NCI-H510A (cell line): ENCODE measurements around the gene TBX4.
"Not testable (repeated sequence)": the region's sequence is repeated elsewhere in the genome, so short reads cannot be mapped to it uniquely, and the experiment has no call there.

ENCODE experiments used
- DNase-seq: peaks from one replicate; lab custom pipeline; 2025; lab: John Stamatoyannopoulos, UW

The TBX4 gene

GRCh38 chr17:61429274-61429673, 22.9 kb upstream of the TBX4 start:
- DNase-seq: no peak

GRCh38 chr17:61429831-61430230, 22.4 kb upstream of the TBX4 start:
- not testable (repeated sequence) for DNase-seq

- no peak for DNase-seq
Measured at GRCh38 chr17:61431594-61432311, 20.5 kb upstream of the TBX4 start.

- DNase-seq: no peak
Measured at GRCh38 chr17:61436273-61436672, 15.9 kb upstream of the TBX4 start.

GRCh38 chr17:61436995-61437704, 15.1 kb upstream of the TBX4 start:
- no peak for DNase-seq

- no peak for DNase-seq
Measured at GRCh38 chr17:61440697-61441096, 11.5 kb upstream of the TBX4 start.

- DNase-seq: not testable (repeated sequence)
Measured at GRCh38 chr17:61441507-61441906, 10.7 kb upstream of the TBX4 start.

- DNase-seq: no peak
Measured at GRCh38 chr17:61442136-61442775, 10.0 kb upstream of the TBX4 start.

- no peak for DNase-seq
Measured at GRCh38 chr17:61442878-61443474, 9.2 kb upstream of the TBX4 start.

GRCh38 chr17:61443475-61443882, 8.7 kb upstream of the TBX4 start:
- no peak for DNase-seq

GRCh38 chr17:61444075-61444474, 8.1 kb upstream of the TBX4 start:
- DNase-seq: no peak

- DNase-seq: no peak
Measured at GRCh38 chr17:61444831-61445230, 7.4 kb upstream of the TBX4 start.

- DNase-seq: no peak
Measured at GRCh38 chr17:61447358-61447757, 4.9 kb upstream of the TBX4 start.

- no peak for DNase-seq
Measured at GRCh38 chr17:61448042-61448441, 4.2 kb upstream of the TBX4 start.

GRCh38 chr17:61449140-61449539, 3.1 kb upstream of the TBX4 start:
- not testable (repeated sequence) for DNase-seq

GRCh38 chr17:61449707-61450640, 2.2 kb upstream of the TBX4 start:
- DNase-seq: no peak

- no peak for DNase-seq
Measured at GRCh38 chr17:61450641-61451537, 1.3 kb upstream of the TBX4 start.

GRCh38 chr17:61451538-61452300, 503 bp upstream of the TBX4 start:
- DNase-seq: no peak

- no peak for DNase-seq
Measured at GRCh38 chr17:61453566-61454380, 1.6 kb downstream of the TBX4 start.
